GM18499 (cell line): ENCODE measurements around the gene SCAANT1.
A peak's percentile ranks its signal among the peaks of the same experiment; 100 is the strongest.

Source experiments
- ATAC-seq: cut with Tn5 transposase; IDR thresholded peaks from one replicate; pipeline ENCODE4 v1.9.1; 2021; ENCODE audit warnings: moderate number of reproducible peaks; ENCODE audit not compliant: insufficient read depth, unreplicated experiment

The SCAANT1 gene

GRCh38 chr3:63934041-63934866 is 22.1 kb upstream of the SCAANT1 start:
- ATAC-seq: no peak

DNA sequence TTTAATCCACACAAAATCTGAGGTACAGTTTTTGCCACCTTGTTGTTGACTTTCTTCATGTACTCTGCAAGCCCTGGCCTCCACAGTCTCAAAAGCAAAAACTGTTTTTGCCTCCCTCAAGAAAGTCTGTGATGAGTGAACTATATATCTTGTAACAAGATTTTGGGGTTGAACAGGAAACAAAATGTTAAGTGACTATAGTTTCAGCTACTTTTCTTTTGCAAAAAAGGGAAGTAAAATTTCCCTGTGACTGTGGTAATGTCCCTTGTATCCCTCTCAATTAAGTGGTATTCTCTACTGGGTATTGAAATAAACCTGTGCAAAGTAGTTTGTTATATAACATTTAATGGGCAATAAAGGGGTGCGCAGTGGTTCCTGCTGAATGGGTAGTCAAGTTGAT is 21.3 kb upstream of the SCAANT1 start:
- peak; percentile 50 for ATAC-seq

GRCh38 chr3:63932509-63933212 is 20.5 kb upstream of the SCAANT1 start:
- ATAC-seq: no peak

DNA sequence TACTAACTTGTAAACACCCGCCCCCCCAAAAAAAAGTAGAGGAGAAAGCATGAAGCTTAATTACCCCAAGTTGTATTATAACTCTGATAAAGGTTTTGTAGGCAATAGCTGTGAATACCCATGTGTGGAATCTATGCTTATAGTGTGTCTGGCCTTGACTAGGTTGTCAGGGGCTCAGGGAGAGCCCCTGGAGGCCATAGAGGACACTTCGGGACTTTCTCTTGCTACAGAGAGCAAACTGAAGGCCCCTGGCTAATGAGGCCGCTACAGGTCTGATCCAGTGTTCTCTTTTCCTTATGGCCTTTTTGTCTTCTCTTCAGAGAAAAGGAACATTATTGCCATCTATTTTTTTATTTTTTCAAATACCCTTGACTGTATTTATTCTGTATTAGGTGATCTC is 19.1 kb upstream of the SCAANT1 start:
- no peak for ATAC-seq

GRCh38 chr3:63927422-63928280 is 15.5 kb upstream of the SCAANT1 start:
- peak; percentile 79 for ATAC-seq

GRCh38 chr3:63926309-63926708 is 14.1 kb upstream of the SCAANT1 start:
- ATAC-seq: no peak

DNA sequence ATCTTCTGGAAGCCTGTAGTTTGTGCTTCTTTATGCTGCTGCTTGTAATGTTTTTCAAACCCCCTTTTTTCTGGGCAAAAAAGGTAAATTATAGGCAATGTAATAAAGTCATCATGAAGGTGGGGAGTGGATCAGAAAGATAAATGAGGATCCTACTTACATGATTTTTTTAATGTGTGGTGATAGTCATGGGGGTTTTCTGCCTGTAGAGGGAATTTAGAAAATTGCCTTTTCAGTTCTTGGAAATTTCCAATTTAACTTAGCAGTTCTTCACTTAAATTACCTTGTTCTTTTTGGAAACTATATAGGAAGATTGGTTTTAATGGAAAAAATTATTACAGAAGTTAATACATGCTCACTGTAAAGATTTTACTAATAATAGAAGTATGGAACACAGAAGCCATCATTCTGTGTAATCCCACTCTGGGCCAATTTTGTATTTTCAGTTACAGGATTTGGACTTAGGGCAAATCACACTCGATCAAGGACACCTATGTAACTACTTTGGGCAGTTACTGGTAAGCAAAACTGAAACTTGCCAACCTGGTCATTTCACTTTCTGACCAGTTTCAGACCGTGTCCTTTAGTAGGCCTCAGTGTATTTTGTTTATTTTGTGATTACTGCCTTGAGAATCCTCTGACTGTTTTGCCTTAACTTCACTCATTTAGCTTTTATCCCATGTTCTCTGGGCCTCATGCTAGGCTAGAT is 10.5 kb upstream of the SCAANT1 start:
- no peak for ATAC-seq

GRCh38 chr3:63921741-63922482 is 9.7 kb upstream of the SCAANT1 start:
- ATAC-seq: peak; percentile 68

DNA sequence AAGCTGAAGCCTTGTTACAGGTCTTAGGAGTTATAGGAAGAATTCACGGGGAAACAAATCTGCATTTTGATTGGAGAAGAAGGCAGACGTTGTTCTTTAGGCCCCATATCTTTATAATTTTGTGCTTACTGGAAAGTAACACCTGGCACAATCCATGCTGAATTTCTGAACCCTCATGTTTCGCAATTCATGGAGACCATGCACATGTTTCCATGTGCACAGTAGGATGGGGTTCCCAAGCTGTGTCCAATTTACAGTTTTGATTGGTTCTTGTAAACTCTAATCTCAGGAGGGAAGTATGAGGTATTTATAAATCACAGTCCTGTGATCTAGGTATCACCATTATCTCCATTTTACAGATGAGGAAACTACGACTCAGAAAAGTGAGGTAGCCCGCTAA is 7.8 kb upstream of the SCAANT1 start:
- no peak for ATAC-seq

DNA sequence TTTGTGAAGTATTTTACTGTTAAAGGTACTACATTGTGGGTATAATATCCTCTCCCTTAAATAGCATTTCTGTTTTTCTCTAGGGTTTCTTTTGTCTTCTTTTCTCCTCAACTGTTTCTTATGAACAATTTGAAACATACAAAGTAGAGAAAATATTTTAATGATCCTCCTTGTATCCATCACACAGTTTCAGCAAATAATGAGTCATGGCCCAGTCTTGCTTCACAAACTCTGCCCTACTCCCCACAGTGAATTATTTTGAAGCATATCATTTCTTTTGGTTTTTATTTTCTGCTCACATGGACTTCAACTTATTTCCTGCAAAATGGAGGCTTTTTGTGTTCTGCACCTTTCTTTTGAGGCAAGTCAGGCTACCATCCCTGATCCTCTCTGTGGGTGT is 6.1 kb upstream of the SCAANT1 start:
- ATAC-seq: no peak

GRCh38 chr3:63914312-63914711 is 2.1 kb upstream of the SCAANT1 start:
- no peak for ATAC-seq

- no peak for ATAC-seq
Measured at GRCh38 chr3:63912768-63913588, 795 bp upstream of the SCAANT1 start.

GRCh38 chr3:63911509-63911872 is 692 bp downstream of the SCAANT1 start:
- ATAC-seq: peak; percentile 23

DNA sequence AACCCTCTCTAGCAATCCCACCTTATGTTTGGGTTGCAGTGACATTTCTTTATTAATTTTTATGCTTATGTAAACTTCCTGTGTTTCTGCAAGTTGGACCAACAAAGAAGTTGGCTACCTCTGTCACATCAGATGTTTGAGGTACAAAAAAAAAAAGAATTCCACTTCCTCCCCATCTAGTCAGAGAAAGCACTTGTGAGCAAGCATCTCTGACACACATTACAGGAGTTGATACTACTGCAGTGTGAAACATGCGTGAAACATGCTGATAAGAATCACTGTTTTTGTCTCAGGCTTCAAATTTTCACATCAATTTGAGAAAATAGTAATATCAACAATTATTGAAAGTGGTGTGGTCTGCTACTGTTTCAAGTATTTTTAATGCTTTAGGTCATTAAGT is 1.3 kb downstream of the SCAANT1 start:
- ATAC-seq: peak; percentile 28

- ATAC-seq: no peak
Measured at GRCh38 chr3:63910001-63910400, 2.2 kb downstream of the SCAANT1 start.

DNA sequence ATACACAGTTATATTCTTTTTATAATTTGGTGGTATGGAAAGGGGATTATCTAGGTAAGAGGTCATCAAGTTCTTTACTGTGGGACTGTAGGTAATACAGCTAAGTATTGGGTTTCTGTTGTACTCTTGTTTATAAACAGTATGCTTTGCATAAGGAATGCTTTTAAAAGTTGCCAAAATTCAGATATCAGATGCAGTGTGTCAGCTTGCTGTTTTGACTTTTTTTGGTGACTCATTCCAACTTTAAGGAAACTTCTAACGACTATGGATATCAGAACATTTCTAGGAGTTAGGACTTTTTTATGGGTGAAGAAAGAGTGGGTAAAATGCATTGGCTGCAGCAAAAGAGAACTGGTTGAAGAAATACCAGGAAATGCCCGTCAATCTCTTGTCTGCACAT is 2.8 kb downstream of the SCAANT1 start:
- ATAC-seq: no peak

DNA sequence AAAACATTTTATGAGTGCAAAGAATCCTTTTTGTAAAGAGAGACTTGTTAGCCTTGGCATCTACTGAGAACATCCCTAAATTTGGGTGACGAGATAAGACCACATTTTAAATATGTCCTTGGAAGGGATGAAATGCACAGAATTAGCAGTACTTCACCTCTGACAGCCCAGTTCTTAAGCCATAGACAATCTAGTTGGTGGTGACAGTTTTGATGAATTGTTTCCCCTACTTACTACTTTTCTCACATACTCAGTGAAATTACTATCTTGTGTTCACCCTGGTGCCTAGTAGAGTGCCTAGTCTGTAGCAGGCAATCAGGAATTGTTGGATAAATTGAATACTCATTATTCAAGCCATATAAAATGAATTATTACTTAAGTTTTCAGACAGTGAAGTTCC is 3.4 kb downstream of the SCAANT1 start:
- ATAC-seq: no peak

DNA sequence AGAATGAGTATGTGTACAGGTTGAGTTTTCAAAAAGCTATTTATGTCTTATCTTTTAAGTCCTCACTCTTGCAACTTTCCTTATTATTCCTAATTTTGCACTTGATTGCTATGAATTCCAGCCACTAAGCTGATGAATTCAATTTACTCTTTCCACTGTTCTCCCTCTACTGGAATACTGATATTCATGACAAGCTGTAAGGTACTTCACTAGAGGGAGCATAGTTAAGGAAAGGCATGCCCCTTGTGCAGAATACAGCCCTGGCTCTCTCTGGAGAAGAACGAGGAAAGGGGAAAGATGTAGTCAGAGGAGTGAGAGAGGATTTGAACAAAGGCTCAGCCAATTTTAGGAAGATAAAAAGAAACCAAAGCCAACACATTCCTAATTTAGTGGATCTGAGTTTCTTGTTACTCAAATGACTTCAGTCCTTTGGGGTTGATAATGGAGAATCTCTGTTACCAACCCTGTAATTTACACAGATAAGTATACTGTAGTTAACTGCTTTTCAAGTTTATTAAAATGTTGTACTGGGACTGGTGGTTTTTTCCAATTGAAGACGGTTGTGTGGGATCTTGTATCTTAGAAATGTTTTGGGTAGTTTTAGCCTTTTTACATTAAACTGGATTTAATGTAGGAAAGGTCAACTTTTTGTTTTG is 4.0 kb downstream of the SCAANT1 start:
- ATAC-seq: no peak
